ENCODE data around the gene TCF15. TPM values are rescaled to one million over a fixed set of nuclear protein-coding genes. Genes with fewer than 3 reads are reported as not detected.

TCF15 gene
- total and polyA plus RNA-seq, 4 donors = 0.58 to 1.0 TPM; not detected in 2

- DNase-seq (no peak), ATAC-seq (ENCODE audit: low FRiP score) (no peak)
- Histone ChIP-seq H3K4me3 (ENCODE audit: low read length in 2 of 2) (no peak overlapping the region), H3K9me3 (ENCODE audit: control insufficient read depth, low read length) (no peaks in the 10 kb centered on the region), H3K27ac (ENCODE audit: low read depth in 1 of 2, low read length in 2 of 2) (no peak overlapping the region), H3K36me3 (ENCODE audit: control insufficient read depth in 1 of 2, insufficient read depth in 2 of 2, low read length in 1 of 2) (no peaks in the 10 kb centered on the region), H3K27me3 (ENCODE audit: control insufficient read depth in 1 of 2, insufficient read depth in 2 of 2, low read length in 1 of 2) (no peaks in the 10 kb centered on the region), H3K4me1 (ENCODE audit: control insufficient read depth in 1 of 2, insufficient read depth in 2 of 2, low read length in 2 of 2) (no peaks in the 10 kb centered on the region)
- intact Hi-C loops (cut with DNase I) = no loop called here
- 69 to 72% methylated on average over 13 of the region's 13 CpGs for WGBS, 2 donors
Observed at GRCh38 chr20:598133-598850, 11.8 kb downstream of the TCF15 start.

GRCh38 chr20:597560-597959, 12.5 kb downstream of the TCF15 start:
- no peaks in the 10 kb centered on the region for H3K27me3 ChIP-seq (ENCODE audit: control insufficient read depth in 1 of 2, insufficient read depth in 2 of 2, low read length in 1 of 2)
- H3K36me3 ChIP-seq (ENCODE audit: control insufficient read depth in 1 of 2, insufficient read depth in 2 of 2, low read length in 1 of 2) = no peaks in the 10 kb centered on the region
- DNase-seq (no peak), ATAC-seq (ENCODE audit: low FRiP score) (no peak)
- H3K4me1 ChIP-seq (ENCODE audit: control insufficient read depth in 1 of 2, insufficient read depth in 2 of 2, low read length in 2 of 2) = no peaks in the 10 kb centered on the region
- no peak overlapping the region for H3K4me3 ChIP-seq (ENCODE audit: low read length in 2 of 2)
- no peaks in the 10 kb centered on the region for H3K9me3 ChIP-seq (ENCODE audit: control insufficient read depth, low read length)
- intact Hi-C loops (cut with DNase I) = no loop called here
- H3K27ac ChIP-seq (ENCODE audit: low read depth in 1 of 2, low read length in 2 of 2) = no peak overlapping the region
- 94 to 100% methylated on average over 2 of the region's 2 CpGs for WGBS, 2 donors

- Histone ChIP-seq H3K27ac (ENCODE audit: low read depth in 1 of 2, low read length in 2 of 2) (no peak overlapping the region), H3K9me3 (ENCODE audit: control insufficient read depth, low read length) (no peaks in the 10 kb centered on the region), H3K27me3 (ENCODE audit: control insufficient read depth in 1 of 2, insufficient read depth in 2 of 2, low read length in 1 of 2) (no peaks in the 10 kb centered on the region), H3K4me3 (ENCODE audit: low read length in 2 of 2) (no peak overlapping the region), H3K4me1 (ENCODE audit: control insufficient read depth in 1 of 2, insufficient read depth in 2 of 2, low read length in 2 of 2) (no peaks in the 10 kb centered on the region), H3K36me3 (ENCODE audit: control insufficient read depth in 1 of 2, insufficient read depth in 2 of 2, low read length in 1 of 2) (no peaks in the 10 kb centered on the region)
- ATAC-seq (ENCODE audit: low FRiP score) = no peak
- peak in 1 of 2 donors; percentile 69 for DNase-seq
- intact Hi-C loops (cut with DNase I) = no loop called here
- 43 to 50% methylated on average over 22 to 24 of the region's 24 CpGs for WGBS, 2 donors
Observed at GRCh38 chr20:595330-596308, 14.5 kb downstream of the TCF15 start.

DNA sequence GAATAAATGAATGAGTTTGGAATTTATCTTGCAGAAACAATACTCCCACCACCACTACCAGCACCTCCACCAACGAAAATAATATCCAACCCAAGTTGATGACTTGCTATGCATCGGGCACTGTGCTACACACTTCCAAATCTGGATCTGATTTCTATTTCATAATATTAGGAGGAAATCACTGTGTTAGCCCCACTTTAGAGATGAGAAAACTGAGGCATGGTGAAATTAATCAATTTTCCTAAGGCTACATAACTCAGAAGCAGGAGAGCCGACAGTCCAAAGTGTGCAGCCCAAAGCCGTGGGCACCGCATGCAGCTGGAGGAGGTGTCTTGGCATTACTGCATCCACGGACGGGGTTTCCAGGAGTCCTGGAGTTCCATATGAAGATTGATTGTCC, 17.6 kb downstream of the TCF15 start:
- Histone ChIP-seq H3K4me3 (ENCODE audit: low read length in 2 of 2) (no peak overlapping the region), H3K36me3 (ENCODE audit: control insufficient read depth in 1 of 2, insufficient read depth in 2 of 2, low read length in 1 of 2) (no peaks in the 10 kb centered on the region), H3K4me1 (ENCODE audit: control insufficient read depth in 1 of 2, insufficient read depth in 2 of 2, low read length in 2 of 2) (no peaks in the 10 kb centered on the region), H3K27me3 (ENCODE audit: control insufficient read depth in 1 of 2, insufficient read depth in 2 of 2, low read length in 1 of 2) (no peaks in the 10 kb centered on the region), H3K9me3 (ENCODE audit: control insufficient read depth, low read length) (no peaks in the 10 kb centered on the region), H3K27ac (ENCODE audit: low read depth in 1 of 2, low read length in 2 of 2) (no peak overlapping the region)
- WGBS, 2 donors = 79 to 81% methylated on average over 7 of the region's 7 CpGs
- intact Hi-C loops (cut with DNase I) = no loop called here
- ATAC-seq (ENCODE audit: low FRiP score) (no peak), DNase-seq (no peak)

- no peaks in the 10 kb centered on the region for H3K36me3 ChIP-seq (ENCODE audit: control insufficient read depth in 1 of 2, insufficient read depth in 2 of 2, low read length in 1 of 2)
- DNase-seq (peak in 1 of 2 donors; percentile 27), ATAC-seq (ENCODE audit: low FRiP score) (no peak)
- H3K27ac ChIP-seq (ENCODE audit: low read depth in 1 of 2, low read length in 2 of 2) = no peak overlapping the region
- intact Hi-C loops (cut with DNase I) = no loop called here
- no peaks in the 10 kb centered on the region for H3K27me3 ChIP-seq (ENCODE audit: control insufficient read depth in 1 of 2, insufficient read depth in 2 of 2, low read length in 1 of 2)
- H3K4me1 ChIP-seq (ENCODE audit: control insufficient read depth in 1 of 2, insufficient read depth in 2 of 2, low read length in 2 of 2) = no peaks in the 10 kb centered on the region
- H3K4me3 ChIP-seq (ENCODE audit: low read length in 2 of 2) = no peak overlapping the region
- WGBS, 2 donors = 76 to 79% methylated on average over 5 of the region's 5 CpGs
- H3K9me3 ChIP-seq (ENCODE audit: control insufficient read depth, low read length) = no peaks in the 10 kb centered on the region
Observed at GRCh38 chr20:591941-592340, 18.2 kb downstream of the TCF15 start.

DNA sequence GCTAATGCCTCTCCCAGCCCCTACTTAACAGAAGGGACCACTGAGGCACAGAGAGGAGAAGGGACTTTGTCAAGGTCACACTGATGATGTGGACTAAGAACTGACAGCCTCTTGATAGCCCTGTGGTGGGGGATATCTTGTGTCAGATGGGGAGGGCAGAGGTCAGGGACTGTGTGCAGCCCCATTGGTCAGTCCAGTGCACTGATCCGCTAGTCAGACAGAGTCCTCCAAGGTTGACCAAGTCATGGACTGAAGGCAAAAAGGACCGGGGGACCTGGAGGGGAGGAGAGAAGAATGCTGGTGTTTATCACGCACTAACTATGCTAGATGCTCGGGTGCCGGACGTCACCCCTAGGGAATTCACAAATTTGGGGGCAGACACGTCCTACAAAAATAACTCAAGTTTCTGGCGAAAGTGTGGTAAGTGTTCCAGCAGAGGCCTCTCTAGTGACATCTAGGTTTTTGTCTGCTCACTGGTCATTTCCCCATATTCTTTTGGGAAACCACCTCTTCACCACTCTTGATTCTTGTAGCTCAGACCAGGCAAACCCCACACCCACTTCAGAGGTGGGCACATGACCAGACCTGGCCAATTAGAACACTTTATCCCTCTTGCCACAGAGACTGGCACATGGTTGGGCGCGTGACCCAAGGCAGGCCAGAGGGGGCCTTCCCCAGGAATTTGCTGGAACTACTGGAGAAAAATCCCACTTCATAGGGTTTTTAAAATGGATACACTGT, 21.0 kb downstream of the TCF15 start:
- Histone ChIP-seq H3K9me3 (ENCODE audit: control insufficient read depth, low read length) (no peaks in the 10 kb centered on the region), H3K27me3 (ENCODE audit: control insufficient read depth in 1 of 2, insufficient read depth in 2 of 2, low read length in 1 of 2) (no peaks in the 10 kb centered on the region), H3K4me3 (ENCODE audit: low read length in 2 of 2) (no peak overlapping the region), H3K4me1 (ENCODE audit: control insufficient read depth in 1 of 2, insufficient read depth in 2 of 2, low read length in 2 of 2) (no peaks in the 10 kb centered on the region), H3K27ac (ENCODE audit: low read depth in 1 of 2, low read length in 2 of 2) (no peak overlapping the region), H3K36me3 (ENCODE audit: control insufficient read depth in 1 of 2, insufficient read depth in 2 of 2, low read length in 1 of 2) (no peaks in the 10 kb centered on the region)
- ATAC-seq (ENCODE audit: low FRiP score) = no peak
- intact Hi-C loops (cut with DNase I) = no loop called here
- WGBS, 2 donors = 70 to 71% methylated on average over 9 to 10 of the region's 10 CpGs
- peak in 1 of 2 donors; percentile 24 for DNase-seq

- no peak overlapping the region for H3K4me3 ChIP-seq (ENCODE audit: low read length in 2 of 2)
- intact Hi-C loops (cut with DNase I) = no loop called here
- ATAC-seq (ENCODE audit: low FRiP score) (no peak), DNase-seq (no peak)
- no peak overlapping the region for H3K27ac ChIP-seq (ENCODE audit: low read depth in 1 of 2, low read length in 2 of 2)
- no peaks in the 10 kb centered on the region for H3K9me3 ChIP-seq (ENCODE audit: control insufficient read depth, low read length)
- no peaks in the 10 kb centered on the region for H3K4me1 ChIP-seq (ENCODE audit: control insufficient read depth in 1 of 2, insufficient read depth in 2 of 2, low read length in 2 of 2)
- H3K27me3 ChIP-seq (ENCODE audit: control insufficient read depth in 1 of 2, insufficient read depth in 2 of 2, low read length in 1 of 2) = no peaks in the 10 kb centered on the region
- H3K36me3 ChIP-seq (ENCODE audit: control insufficient read depth in 1 of 2, insufficient read depth in 2 of 2, low read length in 1 of 2) = no peaks in the 10 kb centered on the region
- 26 to 34% methylated on average over 3 of the region's 3 CpGs for WGBS, 2 donors
Observed at GRCh38 chr20:588476-588875, 21.6 kb downstream of the TCF15 start.

DNA sequence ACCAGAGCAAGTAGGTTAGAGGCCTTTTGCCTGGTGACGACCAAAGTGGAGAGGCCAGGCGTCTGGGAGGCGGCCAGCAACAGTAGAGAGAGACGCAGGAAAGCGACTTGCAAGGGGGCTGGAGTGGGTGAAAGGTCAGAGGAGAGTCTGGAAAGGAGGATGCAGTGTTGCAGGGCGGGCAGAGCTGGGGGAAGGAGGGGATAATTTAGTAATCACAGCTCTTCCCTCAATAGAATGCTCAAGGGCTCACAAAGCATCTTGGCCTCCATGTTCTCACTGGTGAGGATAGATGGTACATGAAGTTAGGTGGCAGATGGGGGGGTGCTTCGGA, 25.2 kb downstream of the TCF15 start:
- no peaks in the 10 kb centered on the region for H3K27me3 ChIP-seq (ENCODE audit: control insufficient read depth in 1 of 2, insufficient read depth in 2 of 2, low read length in 1 of 2)
- no peak overlapping the region for H3K4me3 ChIP-seq (ENCODE audit: low read length in 2 of 2)
- H3K27ac ChIP-seq (ENCODE audit: low read depth in 1 of 2, low read length in 2 of 2) = no peak overlapping the region
- H3K4me1 ChIP-seq (ENCODE audit: control insufficient read depth in 1 of 2, insufficient read depth in 2 of 2, low read length in 2 of 2) = no peaks in the 10 kb centered on the region
- H3K9me3 ChIP-seq (ENCODE audit: control insufficient read depth, low read length) = no peaks in the 10 kb centered on the region
- DNase-seq (peak in 1 of 2 donors; percentile 34), ATAC-seq (ENCODE audit: low FRiP score) (no peak)
- 72 to 77% methylated on average over 7 of the region's 7 CpGs for WGBS, 2 donors
- intact Hi-C loops (cut with DNase I) = no loop called here
- no peaks in the 10 kb centered on the region for H3K36me3 ChIP-seq (ENCODE audit: control insufficient read depth in 1 of 2, insufficient read depth in 2 of 2, low read length in 1 of 2)

Measured in aorta (tissue), 5 donors.